ENCODE measurements around the gene PRRX1. TPM values are rescaled to one million over a fixed set of nuclear protein-coding genes. Genes with fewer than 3 reads are reported as not detected.
A peak's percentile ranks its signal among the peaks of the same experiment; 100 is the strongest.

Gene PRRX1
- polyA plus RNA-seq, 3 donors: not detected

- Histone ChIP-seq H3K4me3 (replicated peaks in 1 of 3; ENCODE audit: low read depth in 2 of 3, low read length in 3 of 3) (no peak overlapping the region), H2AFZ (ENCODE audit: insufficient read depth, low read depth, low read length, poor library complexity, severe bottlenecking) (no peak overlapping the region), H3K9ac (ENCODE audit: insufficient read depth, low read length, poor library complexity, severe bottlenecking) (no peak overlapping the region), H3K27ac (ENCODE audit: low read depth in 1 of 2, low read length in 2 of 2) (no peak overlapping the region), H4K20me1 (ENCODE audit: insufficient read depth, low read length) (no peaks in the 10 kb centered on the region), H3K9me3 (replicated peaks in 1 of 2; ENCODE audit: control insufficient read depth in 1 of 2, insufficient read depth in 1 of 2, low read length in 2 of 2) (no peaks in the 10 kb centered on the region), H3K27me3 (ENCODE audit: control insufficient read depth in 2 of 2, insufficient read depth in 2 of 2, low read length in 2 of 2) (no peaks in the 10 kb centered on the region), H3K4me1 (ENCODE audit: control insufficient read depth in 1 of 2, insufficient read depth in 2 of 2, low read length in 2 of 2) (no peaks in the 10 kb centered on the region), H3K4me2 (replicated peaks; ENCODE audit: extremely low read depth, low read length, poor library complexity, severe bottlenecking) (no peak overlapping the region), H3K36me3 (replicated peaks in 1 of 2; ENCODE audit: control insufficient read depth in 1 of 2, insufficient read depth in 2 of 2, low read length in 2 of 2) (no peaks in the 10 kb centered on the region), H3K79me2 (ENCODE audit: insufficient read depth, low read length) (no peaks in the 10 kb centered on the region)
- no peak for DNase-seq
- intact Hi-C loops (cut with micrococcal nuclease): no loop called here
- H3K4me3 Mint-ChIP-seq: no peak overlapping the region
- H3K27ac Mint-ChIP-seq: no peak overlapping the region
- H3K9me3 Mint-ChIP-seq: peaks cover 0 to 4% (median 0%) of the 10 kb centered on the region in 7 donors
- no peaks in the 10 kb centered on the region for H3K4me1 Mint-ChIP-seq
- peaks cover 0 to 3% (median 2%) of the 10 kb centered on the region in 3 donors for H3K27me3 Mint-ChIP-seq (ENCODE audit: low read depth in 3 of 3)
- H3K36me3 Mint-ChIP-seq: no peaks in the 10 kb centered on the region
- WGBS (ENCODE audit: insufficient coverage): 100% methylated on average over 2 of the region's 11 CpGs
- TF ChIP-seq CTCF (IDR thresholded peaks at IDR 0.05): no peak
These were observed 34.7 kb downstream of the PRRX1 start for GRCh38 chr1:170698301-170699275.

- Mint-ChIP-seq H3K36me3 (no peaks in the 10 kb centered on the region), H3K4me3 (no peak overlapping the region), H3K9me3 (peaks cover 0 to 4% (median 0%) of the 10 kb centered on the region in 7 donors), H3K27me3 (ENCODE audit: low read depth in 3 of 3) (peaks cover 0 to 3% (median 2%) of the 10 kb centered on the region in 3 donors), H3K27ac (peak overlapping the region in 1 of 7 donors; percentile 20), H3K4me1 (no peaks in the 10 kb centered on the region)
- H3K4me3 ChIP-seq (replicated peaks in 1 of 3; ENCODE audit: low read depth in 2 of 3, low read length in 3 of 3): no peak overlapping the region
- WGBS (ENCODE audit: insufficient coverage): 100% methylated on average over 2 of the region's 8 CpGs
- no peaks in the 10 kb centered on the region for H3K9me3 ChIP-seq (replicated peaks in 1 of 2; ENCODE audit: control insufficient read depth in 1 of 2, insufficient read depth in 1 of 2, low read length in 2 of 2)
- H3K27me3 ChIP-seq (ENCODE audit: control insufficient read depth in 2 of 2, insufficient read depth in 2 of 2, low read length in 2 of 2): no peaks in the 10 kb centered on the region
- no peaks in the 10 kb centered on the region for H4K20me1 ChIP-seq (ENCODE audit: insufficient read depth, low read length)
- no peaks in the 10 kb centered on the region for H3K36me3 ChIP-seq (replicated peaks in 1 of 2; ENCODE audit: control insufficient read depth in 1 of 2, insufficient read depth in 2 of 2, low read length in 2 of 2)
- no peak for TF ChIP-seq CTCF (IDR thresholded peaks at IDR 0.05)
- no peaks in the 10 kb centered on the region for H3K4me1 ChIP-seq (ENCODE audit: control insufficient read depth in 1 of 2, insufficient read depth in 2 of 2, low read length in 2 of 2)
- no peaks in the 10 kb centered on the region for H3K79me2 ChIP-seq (ENCODE audit: insufficient read depth, low read length)
- no peak overlapping the region for H3K4me2 ChIP-seq (replicated peaks; ENCODE audit: extremely low read depth, low read length, poor library complexity, severe bottlenecking)
- no peak for DNase-seq
- no peak overlapping the region for H3K27ac ChIP-seq (ENCODE audit: low read depth in 1 of 2, low read length in 2 of 2)
- intact Hi-C loops (cut with micrococcal nuclease): no loop called here
- H2AFZ ChIP-seq (ENCODE audit: insufficient read depth, low read depth, low read length, poor library complexity, severe bottlenecking): no peak overlapping the region
- no peak overlapping the region for H3K9ac ChIP-seq (ENCODE audit: insufficient read depth, low read length, poor library complexity, severe bottlenecking)
These were observed 35.8 kb downstream of the PRRX1 start for GRCh38 chr1:170699696-170700095.
